ENCODE results near the gene RNF208. TPM values are rescaled to one million over a fixed set of nuclear protein-coding genes. Genes with fewer than 3 reads are reported as not detected.

Gene RNF208
- polyA plus RNA-seq, 1 of the 3 experiments (the other 2 are of a cell fraction): 2.7 TPM

GRCh38 chr9:137188086-137188489 lies 34.0 kb downstream of the RNF208 start:
- Histone ChIP-seq H3K79me2 (ENCODE audit: insufficient read depth) (peaks cover 57% of the 10 kb centered on the region), H3K27ac (ENCODE audit: low read depth in 2 of 2, low read length in 1 of 2) (peak overlapping the region; percentile 57 to 91; a peak in 2 of 4 replicates), H3K36me3 (replicated peaks in 1 of 2; ENCODE audit: control insufficient read depth in 1 of 2, insufficient read depth in 2 of 2, low read length in 1 of 2) (peaks cover 3 to 47% of the 10 kb centered on the region in 2 experiments), H3F3A (replicated peaks; ENCODE audit: insufficient read depth) (peaks cover 16% of the 10 kb centered on the region), H3K9me2 (no peaks in the 10 kb centered on the region), H3K4me2 (peak overlapping the region; percentile 99), H4K20me1 (ENCODE audit: insufficient read depth) (peaks cover 27% of the 10 kb centered on the region), H3K27me3 (ENCODE audit: insufficient read depth) (no peaks in the 10 kb centered on the region), H2AFZ (ENCODE audit: low read depth) (0 out of 2 replicates have a peak overlapping the region, but pooled peaks have one; percentile 65), H3K4me3 (ENCODE audit: low read depth in 2 of 2, low read length in 1 of 2) (peak overlapping the region; percentile 71 to 84), H3K9me3 (no peaks in the 10 kb centered on the region), H3K9ac (peak overlapping the region; percentile 85), H3K4me1 (ENCODE audit: control insufficient read depth in 1 of 2, insufficient read depth in 2 of 2, low read depth in 1 of 2, low read length in 1 of 2) (peaks cover 12 to 34% of the 10 kb centered on the region in 2 experiments; a peak in 3 of 4 replicates)
- ChIA-PET POLR2A (interaction anchor here (1.2 to 2.7 kb wide), 4 partner anchors 11 to 34 kb away, joined by 3 to 20 read pairs (median 4); partner anchors contain the start of genes LRRC26 and RNF208), CTCF (interaction anchor here (1.0 to 3.5 kb wide), 12 partner anchors 10 to 65 kb away, joined by 3 to 24 read pairs (median 5); partner anchors contain the start of genes CYSRT1, LRRC26, RNF224 and TMEM210)
- under 1% methylated on average over 16 of the region's 31 CpGs for WGBS (ENCODE audit: low lambda C conversion rate)
- no peak for TF ChIP-seq PBX3 (IDR thresholded peaks at IDR 0.05)
- TF ChIP-seq TCF12 (IDR thresholded peaks at IDR 0.05): no peak
- no peak for TF ChIP-seq TAF1 (IDR thresholded peaks at IDR 0.05; ENCODE audit: borderline replicate concordance, low read depth, low read length)
- no peak for TF ChIP-seq YY1 (IDR thresholded peaks at IDR 0.05; ENCODE audit: low read depth)
- no peak for TF ChIP-seq NRF1 (IDR thresholded peaks at IDR 0.05; ENCODE audit: low read depth, low read length)
- TF ChIP-seq CHD2 (IDR thresholded peaks at IDR 0.05; ENCODE audit: low read length, partially characterized antibody): no peak
- TF ChIP-seq, protein P1, sequence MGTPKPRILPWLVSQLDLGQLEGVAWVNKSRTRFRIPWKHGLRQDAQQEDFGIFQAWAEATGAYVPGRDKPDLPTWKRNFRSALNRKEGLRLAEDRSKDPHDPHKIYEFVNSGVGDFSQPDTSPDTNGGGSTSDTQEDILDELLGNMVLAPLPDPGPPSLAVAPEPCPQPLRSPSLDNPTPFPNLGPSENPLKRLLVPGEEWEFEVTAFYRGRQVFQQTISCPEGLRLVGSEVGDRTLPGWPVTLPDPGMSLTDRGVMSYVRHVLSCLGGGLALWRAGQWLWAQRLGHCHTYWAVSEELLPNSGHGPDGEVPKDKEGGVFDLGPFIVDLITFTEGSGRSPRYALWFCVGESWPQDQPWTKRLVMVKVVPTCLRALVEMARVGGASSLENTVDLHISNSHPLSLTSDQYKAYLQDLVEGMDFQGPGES (IDR thresholded peaks at IDR 0.05; ENCODE audit: low read depth, low read length): no peak
- no peak for TF ChIP-seq EZH2phosphoT487 (IDR thresholded peaks at IDR 0.05; ENCODE audit: borderline replicate concordance, low read depth)
- DNase-seq: no peak

DNA sequence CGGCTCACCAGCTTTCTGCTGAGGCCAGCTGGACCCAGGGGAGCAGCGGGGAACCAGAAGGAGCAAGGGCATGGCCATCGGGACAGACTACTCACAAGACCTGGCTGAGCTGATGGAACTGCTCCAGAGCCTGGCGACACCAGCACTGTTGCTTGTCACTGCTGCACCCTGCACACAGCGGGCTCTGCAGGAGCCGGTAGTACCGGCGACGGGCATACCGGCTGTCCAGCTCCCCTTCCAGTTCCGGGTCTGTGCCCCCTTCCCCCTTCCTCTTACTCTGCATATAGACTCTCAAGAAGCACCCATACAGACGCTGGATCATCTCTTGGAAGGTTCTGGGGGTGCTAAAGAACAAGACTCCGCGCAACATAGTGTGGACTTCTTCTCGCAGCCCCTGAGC lies 34.7 kb downstream of the RNF208 start:
- no peak for TF ChIP-seq YY1 (IDR thresholded peaks at IDR 0.05; ENCODE audit: low read depth)
- no peak for TF ChIP-seq POLR2AphosphoS5 (IDR thresholded peaks at IDR 0.05; ENCODE audit: low read depth, low read length)
- TF ChIP-seq, protein P2, sequence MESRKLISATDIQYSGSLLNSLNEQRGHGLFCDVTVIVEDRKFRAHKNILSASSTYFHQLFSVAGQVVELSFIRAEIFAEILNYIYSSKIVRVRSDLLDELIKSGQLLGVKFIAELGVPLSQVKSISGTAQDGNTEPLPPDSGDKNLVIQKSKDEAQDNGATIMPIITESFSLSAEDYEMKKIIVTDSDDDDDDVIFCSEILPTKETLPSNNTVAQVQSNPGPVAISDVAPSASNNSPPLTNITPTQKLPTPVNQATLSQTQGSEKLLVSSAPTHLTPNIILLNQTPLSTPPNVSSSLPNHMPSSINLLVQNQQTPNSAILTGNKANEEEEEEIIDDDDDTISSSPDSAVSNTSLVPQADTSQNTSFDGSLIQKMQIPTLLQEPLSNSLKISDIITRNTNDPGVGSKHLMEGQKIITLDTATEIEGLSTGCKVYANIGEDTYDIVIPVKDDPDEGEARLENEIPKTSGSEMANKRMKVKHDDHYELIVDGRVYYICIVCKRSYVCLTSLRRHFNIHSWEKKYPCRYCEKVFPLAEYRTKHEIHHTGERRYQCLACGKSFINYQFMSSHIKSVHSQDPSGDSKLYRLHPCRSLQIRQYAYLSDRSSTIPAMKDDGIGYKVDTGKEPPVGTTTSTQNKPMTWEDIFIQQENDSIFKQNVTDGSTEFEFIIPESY (IDR thresholded peaks at IDR 0.05; ENCODE audit: borderline replicate concordance, low read depth): no peak
- Histone ChIP-seq H3K4me2 (peak overlapping the region; percentile 99), H3F3A (replicated peaks; ENCODE audit: insufficient read depth) (peaks cover 16% of the 10 kb centered on the region), H2AFZ (ENCODE audit: low read depth) (no peak overlapping the region), H3K9ac (peak overlapping the region; percentile 85), H3K36me3 (replicated peaks in 1 of 2; ENCODE audit: control insufficient read depth in 1 of 2, insufficient read depth in 2 of 2, low read length in 1 of 2) (peaks cover 3 to 53% of the 10 kb centered on the region in 2 experiments), H3K9me2 (no peaks in the 10 kb centered on the region), H3K9me3 (no peaks in the 10 kb centered on the region), H3K27ac (ENCODE audit: low read depth in 2 of 2, low read length in 1 of 2) (no peak overlapping the region), H4K20me1 (ENCODE audit: insufficient read depth) (peaks cover 22% of the 10 kb centered on the region), H3K79me2 (ENCODE audit: insufficient read depth) (peaks cover 51% of the 10 kb centered on the region), H3K4me3 (ENCODE audit: low read depth in 2 of 2, low read length in 1 of 2) (peak overlapping the region; percentile 71 to 84), H3K27me3 (ENCODE audit: insufficient read depth) (no peaks in the 10 kb centered on the region), H3K4me1 (ENCODE audit: control insufficient read depth in 1 of 2, insufficient read depth in 2 of 2, low read depth in 1 of 2, low read length in 1 of 2) (peaks cover 12 to 35% of the 10 kb centered on the region in 2 experiments; a peak in 3 of 4 replicates)
- ChIA-PET POLR2A (interaction anchor here (1.2 to 1.5 kb wide), 3 partner anchors 17 to 35 kb away, joined by 3 to 6 read pairs (median 3); partner anchors contain the start of genes LRRC26 and RNF208), CTCF (interaction anchor here (0.8 to 3.5 kb wide), 5 partner anchors 11 to 57 kb away, joined by 3 to 24 read pairs (median 7); partner anchors contain the start of genes LRRC26 and TMEM210)
- 56% methylated on average over 5 of the region's 15 CpGs for WGBS (ENCODE audit: low lambda C conversion rate)
- DNase-seq: no peak

All from SK-N-SH (cell line).